Activated CD4-positive, CD25-positive, alpha-beta regulatory T cell treated with anti-CD3 and anti-CD28 coated beads, Interleukin-2, amount 50 U/mL, for 16 hours (primary cell): ENCODE measurements around the gene SRRM2.

ENCODE experiments used
- DNase-seq: peaks from one replicate; pipeline ENCODE4 v3.0.0-alpha.2; 2020; ENCODE audit warnings: low read depth, low spot score

The SRRM2 gene

GRCh38 chr16:2739625-2740430, 12.6 kb upstream of the SRRM2 start:
- no peak for DNase-seq

GRCh38 chr16:2740476-2740875, 12.0 kb upstream of the SRRM2 start:
- no peak for DNase-seq

- DNase-seq = no peak
These were observed 11.3 kb upstream of the SRRM2 start for GRCh38 chr16:2741168-2741567.

DNA sequence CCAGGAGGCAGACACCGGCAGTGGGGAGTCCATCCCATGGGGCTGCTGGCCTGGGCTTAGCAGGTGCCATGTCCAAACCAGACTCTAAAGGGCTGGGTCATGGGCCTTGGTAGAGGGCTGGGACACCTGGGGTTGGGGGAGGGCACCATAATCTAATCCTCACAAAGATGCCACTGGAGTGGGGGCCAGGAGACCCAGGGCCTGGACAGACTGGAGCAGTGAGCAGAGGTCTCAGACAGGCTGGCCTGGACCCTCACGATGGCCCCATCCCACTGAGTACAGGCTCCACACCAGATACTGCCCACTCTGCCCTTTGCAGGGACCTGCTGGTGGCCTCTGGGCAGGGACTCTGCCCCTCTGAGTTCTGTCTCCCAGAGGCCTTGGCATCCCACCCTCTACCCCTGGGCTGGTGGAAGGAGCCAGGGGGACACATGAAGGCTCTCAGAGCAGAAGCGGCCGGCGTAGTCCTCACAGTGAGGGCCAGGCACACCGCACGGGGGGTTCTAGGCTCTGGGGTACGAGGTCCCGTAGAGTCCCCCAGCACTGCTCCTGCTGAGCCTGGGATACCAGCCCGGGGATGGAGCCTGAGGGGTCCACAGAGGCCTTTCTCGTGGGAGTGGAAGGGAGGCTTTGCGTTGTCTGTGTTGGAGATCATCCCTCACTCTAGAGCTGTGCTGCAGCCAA, 10.0 kb upstream of the SRRM2 start:
- no peak for DNase-seq

DNA sequence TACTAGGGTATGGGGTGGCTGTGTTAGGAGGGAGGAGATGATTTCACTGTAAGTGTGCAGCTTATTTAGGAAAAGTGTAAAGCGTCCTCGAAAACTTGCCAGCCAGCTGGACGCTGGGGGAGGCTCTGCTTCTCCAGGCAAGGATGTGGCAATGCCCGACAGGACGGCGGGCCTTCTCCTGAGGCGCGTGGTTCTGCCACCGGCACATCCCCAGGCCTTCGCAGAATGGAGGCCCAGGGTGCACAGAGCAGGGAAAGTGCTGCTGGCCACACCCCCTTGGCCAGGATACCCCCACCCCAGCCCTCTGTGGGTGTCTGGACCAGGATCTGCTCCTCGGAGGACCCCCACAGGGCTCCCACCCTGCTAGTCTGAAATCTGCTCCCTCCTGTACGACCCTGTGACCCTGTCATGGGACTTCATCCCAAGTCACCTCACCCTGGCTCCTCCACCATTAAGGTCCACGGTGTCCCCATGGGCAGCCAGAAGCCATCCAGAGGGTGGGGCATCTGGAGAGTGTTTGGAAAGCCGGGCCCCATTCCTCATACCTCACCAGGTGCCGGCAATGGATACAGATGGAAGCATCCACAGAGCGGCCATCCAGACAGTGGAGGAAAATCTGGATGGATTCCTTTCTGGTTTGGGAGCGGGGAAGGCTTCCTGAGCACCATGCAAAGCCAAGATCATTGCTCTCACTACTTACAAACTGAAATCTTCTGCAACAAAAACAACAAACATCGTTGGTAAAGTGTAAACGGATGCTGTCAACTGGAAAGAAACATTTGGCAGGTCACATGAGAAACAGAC, 9.2 kb upstream of the SRRM2 start:
- no peak for DNase-seq

DNA sequence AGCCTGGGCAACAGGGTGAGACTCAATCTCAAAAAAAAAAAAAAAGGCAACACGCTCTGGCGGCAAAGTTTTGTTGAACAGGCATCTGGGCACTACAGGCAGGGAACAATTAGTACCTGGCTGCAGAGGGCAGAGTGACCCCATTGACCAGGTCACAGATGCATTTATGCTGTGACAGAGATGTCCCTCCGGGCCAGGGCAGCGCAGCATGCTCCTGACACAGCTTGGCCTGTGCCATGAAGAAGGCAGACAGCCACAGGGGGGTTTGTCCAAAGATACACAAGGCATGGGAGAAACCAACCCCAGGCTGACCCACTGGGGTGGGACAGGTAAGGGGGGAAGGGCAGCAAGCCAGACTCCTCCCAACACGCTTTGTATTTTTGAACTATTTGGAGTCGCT, 7.7 kb upstream of the SRRM2 start:
- DNase-seq = no peak

DNA sequence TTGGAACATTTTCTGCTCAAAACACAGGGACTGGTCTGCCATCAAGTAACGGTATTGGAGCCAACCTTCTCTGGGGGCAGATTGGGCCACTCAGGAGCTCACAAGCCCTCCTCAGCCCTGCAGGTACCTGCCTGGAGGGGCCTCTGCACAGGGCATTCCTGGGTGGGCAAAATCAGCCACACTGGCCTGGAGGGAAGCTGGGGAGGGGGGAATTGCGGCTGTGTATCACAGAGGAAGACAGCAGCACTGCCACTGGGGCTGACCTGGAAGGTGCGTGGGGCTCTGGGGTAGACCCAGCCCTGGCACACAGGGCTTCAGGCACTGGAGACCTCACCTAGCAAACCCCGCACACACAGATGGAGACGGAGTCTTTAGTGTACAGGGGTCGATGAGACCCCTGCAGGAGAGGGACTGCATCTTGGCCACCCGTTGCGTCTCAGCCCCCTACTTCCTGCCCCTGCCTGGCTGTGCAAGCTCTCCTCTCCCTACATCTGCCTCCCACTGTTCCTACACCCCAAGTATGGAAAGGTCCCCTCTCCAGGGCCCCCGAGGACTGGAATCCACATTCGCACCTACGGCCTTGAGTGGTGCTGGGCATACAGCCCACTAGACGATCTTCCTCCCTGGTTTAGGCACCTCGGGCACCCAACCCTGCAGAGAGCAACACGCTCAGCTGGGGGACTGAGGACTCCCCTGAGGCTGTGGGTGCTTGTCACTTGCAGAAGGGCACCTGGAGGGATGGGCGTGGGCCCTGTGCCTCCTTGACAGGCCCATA, 7.1 kb upstream of the SRRM2 start:
- no peak for DNase-seq

- DNase-seq = no peak
These were observed 6.5 kb upstream of the SRRM2 start for GRCh38 chr16:2745961-2746360.

- no peak for DNase-seq
These were observed 3.5 kb upstream of the SRRM2 start for GRCh38 chr16:2748757-2749455.

GRCh38 chr16:2749476-2749875, 3.0 kb upstream of the SRRM2 start:
- DNase-seq = no peak

DNA sequence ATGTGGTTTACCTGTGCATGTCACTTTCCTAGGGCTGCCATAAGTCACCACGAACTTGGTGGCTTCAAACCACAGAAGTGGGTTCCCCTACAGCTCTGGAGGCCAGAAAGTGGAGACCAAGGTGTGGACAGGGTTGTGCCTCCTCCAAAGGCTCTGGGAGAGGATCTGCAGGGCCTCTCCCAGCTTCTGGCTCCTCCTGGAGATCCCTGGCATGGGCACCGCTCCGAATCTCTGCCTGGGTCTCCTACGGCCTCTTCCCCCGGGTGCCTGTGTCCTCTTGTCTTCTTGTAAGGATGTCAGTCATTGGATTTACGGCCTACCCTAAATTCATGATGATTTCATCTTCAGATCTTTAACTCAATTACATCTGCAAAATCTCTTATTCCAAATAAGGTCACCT, 2.5 kb upstream of the SRRM2 start:
- no peak for DNase-seq

GRCh38 chr16:2751577-2752034, 832 bp upstream of the SRRM2 start:
- DNase-seq = no peak

GRCh38 chr16:2752850-2753732, 653 bp downstream of the SRRM2 start:
- DNase-seq = no peak

- DNase-seq = no peak
These were observed 1.2 kb downstream of the SRRM2 start for GRCh38 chr16:2753733-2754020.

GRCh38 chr16:2755158-2755557, 2.7 kb downstream of the SRRM2 start:
- no peak for DNase-seq

DNA sequence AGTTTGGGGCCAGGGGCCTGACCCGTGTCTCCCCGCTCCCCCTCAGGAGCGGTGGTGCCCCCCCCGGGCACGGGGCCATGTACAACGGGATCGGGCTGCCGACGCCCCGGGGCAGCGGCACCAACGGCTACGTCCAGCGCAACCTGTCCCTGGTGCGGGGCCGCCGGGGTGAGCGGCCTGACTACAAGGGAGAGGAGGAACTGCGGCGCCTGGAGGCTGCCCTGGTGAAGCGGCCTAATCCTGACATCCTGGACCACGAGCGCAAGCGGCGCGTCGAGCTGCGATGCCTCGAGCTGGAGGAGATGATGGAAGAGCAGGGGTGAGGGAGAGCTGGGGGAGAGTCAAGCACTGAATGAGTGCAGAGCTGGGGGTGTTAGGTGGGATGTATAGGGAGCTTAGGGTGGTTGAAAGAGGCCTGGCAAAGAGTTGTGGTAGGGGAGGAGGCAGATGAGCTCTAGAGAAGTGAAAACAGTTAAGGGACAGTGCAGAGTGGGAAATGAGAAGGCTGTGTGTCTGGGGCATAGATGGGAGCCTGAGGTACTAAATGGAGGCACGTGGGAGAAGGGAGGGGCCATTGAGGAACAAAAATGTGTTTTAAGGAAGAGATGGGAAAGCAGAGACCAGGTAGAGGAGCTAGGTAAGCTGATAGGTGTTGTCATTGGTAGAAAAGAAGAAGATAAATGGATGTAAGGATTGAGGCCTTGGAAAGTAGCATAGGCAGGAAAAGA, 4.0 kb downstream of the SRRM2 start:
- no peak for DNase-seq

DNA sequence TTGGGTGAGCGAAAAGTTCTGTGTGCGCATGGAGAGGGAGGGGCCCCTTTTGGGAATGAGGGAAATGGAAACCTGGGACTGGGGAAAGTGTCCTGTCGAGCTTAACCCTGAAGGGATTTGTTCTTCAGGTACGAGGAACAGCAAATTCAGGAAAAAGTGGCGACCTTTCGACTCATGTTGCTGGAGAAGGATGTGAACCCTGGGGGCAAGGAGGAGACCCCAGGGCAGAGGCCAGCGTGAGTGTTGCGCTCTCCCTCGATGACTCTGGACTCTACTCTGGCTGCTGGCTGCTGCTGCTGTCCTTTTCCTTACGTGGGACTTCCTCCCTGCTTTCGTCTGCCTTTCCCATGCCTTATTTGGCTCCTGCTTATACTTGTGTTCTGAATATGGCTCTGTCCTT, 4.9 kb downstream of the SRRM2 start:
- no peak for DNase-seq

DNA sequence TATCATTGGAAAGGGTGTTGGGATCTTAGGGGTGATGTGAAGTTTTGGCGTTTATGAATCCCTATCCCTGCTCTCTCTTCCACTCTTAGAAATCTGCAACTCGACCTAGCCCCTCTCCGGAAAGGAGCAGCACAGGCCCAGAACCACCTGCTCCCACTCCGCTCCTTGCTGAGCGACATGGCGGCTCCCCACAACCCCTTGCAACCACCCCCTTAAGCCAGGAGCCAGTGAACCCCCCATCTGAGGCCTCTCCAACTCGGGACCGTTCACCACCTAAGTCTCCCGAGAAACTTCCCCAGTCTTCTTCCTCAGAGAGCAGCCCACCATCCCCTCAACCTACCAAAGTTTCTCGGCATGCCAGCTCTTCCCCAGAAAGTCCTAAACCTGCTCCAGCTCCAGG, 9.0 kb downstream of the SRRM2 start:
- no peak for DNase-seq

DNA sequence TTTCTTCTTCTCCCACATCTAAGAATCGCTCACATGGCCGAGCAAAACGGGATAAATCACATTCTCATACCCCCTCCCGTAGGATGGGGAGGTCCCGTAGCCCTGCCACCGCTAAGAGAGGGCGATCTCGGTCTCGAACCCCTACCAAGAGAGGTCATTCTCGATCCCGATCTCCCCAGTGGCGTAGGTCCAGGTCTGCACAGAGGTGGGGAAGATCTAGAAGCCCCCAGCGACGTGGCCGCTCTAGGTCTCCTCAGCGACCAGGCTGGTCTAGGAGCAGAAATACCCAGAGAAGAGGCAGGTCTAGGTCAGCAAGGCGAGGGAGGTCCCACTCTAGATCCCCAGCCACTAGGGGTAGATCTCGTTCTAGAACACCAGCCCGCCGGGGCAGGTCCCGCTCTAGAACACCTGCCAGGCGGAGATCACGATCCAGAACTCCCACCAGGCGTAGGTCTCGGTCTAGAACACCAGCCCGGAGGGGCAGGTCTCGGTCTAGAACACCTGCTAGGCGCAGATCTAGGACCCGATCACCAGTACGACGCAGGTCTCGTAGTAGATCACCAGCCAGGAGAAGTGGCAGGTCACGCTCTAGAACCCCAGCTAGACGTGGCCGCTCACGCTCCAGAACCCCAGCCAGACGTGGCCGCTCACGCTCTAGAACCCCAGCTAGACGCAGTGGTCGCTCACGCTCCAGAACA, 9.6 kb downstream of the SRRM2 start:
- no peak for DNase-seq
